Ishikawa (cell line): ENCODE measurements around the gene GHRL.

Experiments used
- CEBPB ChIP-seq: IDR thresholded peaks from 2 replicates; pipeline ENCODE4 v1.6.1; 2012
- CREB1 ChIP-seq: IDR thresholded peaks from 2 replicates; pipeline ENCODE4 v1.6.1; 2012; ENCODE audit warnings: low read depth
- EGR1 ChIP-seq: IDR thresholded peaks from 2 replicates; pipeline ENCODE4 v1.6.1; 2012
- EP300 ChIP-seq: IDR thresholded peaks from 2 replicates; pipeline ENCODE4 v1.6.1; 2012; ENCODE audit warnings: borderline replicate concordance
- FOXM1 ChIP-seq: IDR thresholded peaks from 2 replicates; pipeline ENCODE4 v1.6.1; 2012; ENCODE audit warnings: low read depth, borderline replicate concordance
- MAX ChIP-seq: IDR thresholded peaks from 2 replicates; pipeline ENCODE4 v1.6.1; 2012
- NFIC ChIP-seq: IDR thresholded peaks from 2 replicates; pipeline ENCODE4 v1.6.1; 2012
- RAD21 ChIP-seq: IDR thresholded peaks from 2 replicates; pipeline ENCODE4 v1.6.1; 2012; ENCODE audit warnings: low read depth
- REST ChIP-seq: IDR thresholded peaks from 2 replicates; pipeline ENCODE4 v1.6.1; 2012; ENCODE audit warnings: low read depth, mild to moderate bottlenecking
- TAF1 ChIP-seq: IDR thresholded peaks from 2 replicates; pipeline ENCODE4 v1.6.1; 2012; ENCODE audit warnings: low read depth, mild to moderate bottlenecking
- TCF12 ChIP-seq: IDR thresholded peaks from 2 replicates; pipeline ENCODE4 v1.6.1; 2012; ENCODE audit warnings: low read depth
- TEAD4 ChIP-seq: IDR thresholded peaks from 2 replicates; pipeline ENCODE4 v1.6.1; 2012
- USF1 ChIP-seq: IDR thresholded peaks from 2 replicates; pipeline ENCODE4 v1.6.1; 2012
- YY1 ChIP-seq: IDR thresholded peaks from 2 replicates; pipeline ENCODE4 v1.6.1; 2012; ENCODE audit warnings: low read depth
- ZBTB7A ChIP-seq: IDR thresholded peaks from 2 replicates; pipeline ENCODE4 v1.6.1; 2012; ENCODE audit warnings: low read depth

Gene GHRL

GRCh38 chr3:10292505-10293419, at the start of gene GHRL:
TSS of gene GHRL (minus strand) at chr3:10292947. CDS start at chr3:10290180, 2,767 bp downstream.
- TF ChIP-seq CREB1 (no peak), YY1 (no peak), ZBTB7A (no peak), TCF12 (no peak), FOXM1 (no peak), USF1 (no peak), CEBPB (no peak)

GRCh38 chr3:10341901-10342398, 49.2 kb upstream of the GHRL start:
- TF ChIP-seq YY1 (no peak), EP300 (no peak), RAD21 (no peak), NFIC (no peak), ZBTB7A (no peak), MAX (no peak), CEBPB (no peak), CREB1 (no peak), FOXM1 (no peak), USF1 (no peak), REST (no peak), TAF1 (no peak), TCF12 (no peak), TEAD4 (no peak), EGR1 (no peak)

GRCh38 chr3:10340476-10340875, 47.7 kb upstream of the GHRL start:
- TF ChIP-seq RAD21 = no peak
- TF ChIP-seq YY1 = no peak
- TF ChIP-seq TEAD4 = no peak

GRCh38 chr3:10340046-10340445, 47.3 kb upstream of the GHRL start:
- TF ChIP-seq TAF1 (no peak), MAX (no peak), TCF12 (no peak), NFIC (no peak), USF1 (no peak), REST (no peak), ZBTB7A (no peak), CREB1 (no peak)

- TF ChIP-seq TCF12 (no peak), TAF1 (no peak), EP300 (no peak), NFIC (no peak), EGR1 (no peak), USF1 (no peak), YY1 (no peak), MAX (no peak), REST (no peak), FOXM1 (no peak), RAD21 (no peak), CEBPB (no peak), CREB1 (no peak), ZBTB7A (no peak), TEAD4 (no peak)
Measured at GRCh38 chr3:10339376-10339955, 46.7 kb upstream of the GHRL start.
